ENCODE results near the gene SH3RF2.

DNA sequence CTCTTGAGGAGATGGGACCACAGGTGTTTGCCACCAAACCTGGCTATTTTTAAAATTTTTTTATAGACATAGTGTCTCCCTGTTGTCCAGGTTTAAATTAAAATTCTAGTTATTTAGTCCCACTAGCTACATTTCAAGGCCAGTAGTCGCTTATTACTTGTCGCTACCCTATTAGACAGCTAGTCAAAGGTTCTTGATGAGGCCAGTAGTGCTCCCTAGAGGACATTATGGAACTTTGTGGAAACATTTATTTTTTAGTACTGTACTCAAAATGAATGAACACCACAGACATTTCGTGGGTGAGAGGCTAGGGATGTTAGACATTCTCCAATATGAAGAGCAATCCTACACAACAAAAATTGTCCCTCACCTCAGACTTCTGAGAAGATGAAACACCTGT is 49.2 kb upstream of the SH3RF2 start:
- TF ChIP-seq CTCF (conservative IDR thresholded peaks at IDR 0.05 in 1 of 2, IDR thresholded peaks at IDR 0.05 in 1 of 2; ENCODE audit: low read depth in 1 of 2, low read length in 2 of 2) (peak in 1 of 2 donors; percentile 10), EZH2 (IDR thresholded peaks at IDR 0.05; ENCODE audit: low read length, missing control alignments) (no peak)
